Measurements from ENCODE around the gene PLAC8L1. TPM values are rescaled to one million over a fixed set of nuclear protein-coding genes. Genes with fewer than 3 reads are reported as not detected.
A peak's percentile ranks its signal among the peaks of the same experiment; 100 is the strongest.

Gene PLAC8L1
- total and polyA plus RNA-seq, 4 donors: 0.46 to 0.51 TPM; not detected in 2

DNA sequence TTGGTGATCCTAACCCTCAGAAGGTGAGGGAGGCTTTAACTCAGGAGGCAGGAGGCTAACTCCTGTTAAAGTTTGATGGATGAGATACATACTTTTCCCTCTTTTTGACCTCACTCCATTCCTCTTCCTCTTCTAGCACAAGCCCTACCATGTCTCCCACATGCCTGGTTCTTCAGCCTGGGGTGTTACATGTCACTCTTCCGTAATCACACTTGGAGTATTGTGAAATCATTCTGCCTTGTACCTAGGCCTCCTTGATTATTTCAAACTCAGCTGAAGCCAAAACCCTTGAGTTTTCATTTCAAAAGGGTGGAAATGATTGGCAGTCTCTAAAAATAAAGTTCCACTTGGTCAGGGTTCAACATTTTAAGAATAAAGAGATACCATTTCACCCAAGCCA lies 1.8 kb downstream of the PLAC8L1 start:
- no peak for ATAC-seq (ENCODE audit: insufficient read depth, low FRiP score)

GRCh38 chr5:146101646-146102045 lies 3.7 kb downstream of the PLAC8L1 start:
- no peak overlapping the region for H3K9ac ChIP-seq (ENCODE audit: insufficient read depth in 1 of 2, low read length in 2 of 2)
- peaks cover 0 to 6% (median 0%) of the 10 kb centered on the region in 4 donors for H3K36me3 ChIP-seq (ENCODE audit: control insufficient read depth in 4 of 4, insufficient read depth in 4 of 4, low read length in 4 of 4)
- no peaks in the 10 kb centered on the region for H3K27me3 ChIP-seq (ENCODE audit: control insufficient read depth in 3 of 3, insufficient read depth in 3 of 3, low read length in 2 of 3)
- WGBS, 2 donors: 86 to 90% methylated on average over 2 of the region's 2 CpGs
- ATAC-seq (ENCODE audit: insufficient read depth, low FRiP score) (no peak), DNase-seq (no peak)
- no peak overlapping the region for H3K27ac ChIP-seq (ENCODE audit: low read depth in 1 of 2, low read length in 1 of 2)
- TF ChIP-seq, protein P1, sequence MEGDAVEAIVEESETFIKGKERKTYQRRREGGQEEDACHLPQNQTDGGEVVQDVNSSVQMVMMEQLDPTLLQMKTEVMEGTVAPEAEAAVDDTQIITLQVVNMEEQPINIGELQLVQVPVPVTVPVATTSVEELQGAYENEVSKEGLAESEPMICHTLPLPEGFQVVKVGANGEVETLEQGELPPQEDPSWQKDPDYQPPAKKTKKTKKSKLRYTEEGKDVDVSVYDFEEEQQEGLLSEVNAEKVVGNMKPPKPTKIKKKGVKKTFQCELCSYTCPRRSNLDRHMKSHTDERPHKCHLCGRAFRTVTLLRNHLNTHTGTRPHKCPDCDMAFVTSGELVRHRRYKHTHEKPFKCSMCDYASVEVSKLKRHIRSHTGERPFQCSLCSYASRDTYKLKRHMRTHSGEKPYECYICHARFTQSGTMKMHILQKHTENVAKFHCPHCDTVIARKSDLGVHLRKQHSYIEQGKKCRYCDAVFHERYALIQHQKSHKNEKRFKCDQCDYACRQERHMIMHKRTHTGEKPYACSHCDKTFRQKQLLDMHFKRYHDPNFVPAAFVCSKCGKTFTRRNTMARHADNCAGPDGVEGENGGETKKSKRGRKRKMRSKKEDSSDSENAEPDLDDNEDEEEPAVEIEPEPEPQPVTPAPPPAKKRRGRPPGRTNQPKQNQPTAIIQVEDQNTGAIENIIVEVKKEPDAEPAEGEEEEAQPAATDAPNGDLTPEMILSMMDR (IDR thresholded peaks at IDR 0.05; ENCODE audit: control extremely low read depth, extremely low read depth): no peak
- H3K9me3 ChIP-seq (ENCODE audit: control insufficient read depth in 4 of 4, insufficient read depth in 3 of 4, low read length in 3 of 4): no peaks in the 10 kb centered on the region
- no peak overlapping the region for H3K4me3 ChIP-seq
- peaks cover 0 to 9% (median 0%) of the 10 kb centered on the region in 5 donors for H3K4me1 ChIP-seq (ENCODE audit: control insufficient read depth in 5 of 5, insufficient read depth in 5 of 5, low read length in 5 of 5)

More for the DNA sequence above, 1.8 kb downstream of the PLAC8L1 start:
- H3K4me1 ChIP-seq (ENCODE audit: control insufficient read depth in 5 of 5, insufficient read depth in 5 of 5, low read length in 5 of 5): peaks cover 0 to 9% (median 0%) of the 10 kb centered on the region in 5 donors
- H3K27me3 ChIP-seq (ENCODE audit: control insufficient read depth in 3 of 3, insufficient read depth in 3 of 3, low read length in 2 of 3): no peaks in the 10 kb centered on the region
- H3K4me3 ChIP-seq: no peak overlapping the region
- no peak overlapping the region for H3K9ac ChIP-seq (ENCODE audit: insufficient read depth in 1 of 2, low read length in 2 of 2)
- WGBS, 2 donors: 0 to 46% methylated on average over 1 of the region's 1 CpG
- H3K9me3 ChIP-seq (ENCODE audit: control insufficient read depth in 4 of 4, insufficient read depth in 3 of 4, low read length in 3 of 4): no peaks in the 10 kb centered on the region
- TF ChIP-seq, protein P1 (IDR thresholded peaks at IDR 0.05; ENCODE audit: control extremely low read depth, extremely low read depth): no peak
- peaks cover 0 to 6% (median 0%) of the 10 kb centered on the region in 4 donors for H3K36me3 ChIP-seq (ENCODE audit: control insufficient read depth in 4 of 4, insufficient read depth in 4 of 4, low read length in 4 of 4)
- peak in 1 of 3 donors; percentile 18 for DNase-seq
- no peak overlapping the region for H3K27ac ChIP-seq (ENCODE audit: low read depth in 1 of 2, low read length in 1 of 2)

DNA sequence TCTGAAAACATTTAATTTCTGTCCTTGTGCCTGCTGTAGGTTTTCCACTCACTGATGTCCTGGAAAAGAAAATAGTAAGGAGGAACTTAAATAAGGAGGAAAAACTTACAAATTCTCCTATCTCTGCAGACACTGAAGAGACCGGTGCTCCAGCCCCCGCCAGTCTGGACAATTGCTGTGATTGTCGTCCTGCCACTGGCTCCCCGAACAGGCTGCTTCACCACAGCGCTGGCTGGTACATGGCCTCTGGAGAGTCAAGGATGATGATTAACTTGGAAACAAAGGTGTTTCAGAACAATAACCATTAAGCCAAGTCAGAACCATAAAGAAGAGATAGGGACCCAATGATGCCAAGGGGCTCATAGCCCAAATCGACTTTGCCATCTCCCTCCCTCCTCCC lies 7.3 kb downstream of the PLAC8L1 start:
- H3K4me1 ChIP-seq (ENCODE audit: control insufficient read depth in 5 of 5, insufficient read depth in 5 of 5, low read length in 5 of 5): peaks cover 0 to 4% (median 0%) of the 10 kb centered on the region in 5 donors
- H3K9ac ChIP-seq (ENCODE audit: insufficient read depth in 1 of 2, low read length in 2 of 2): no peak overlapping the region
- no peak for ATAC-seq (ENCODE audit: insufficient read depth, low FRiP score)
- no peak overlapping the region for H3K4me3 ChIP-seq
- no peaks in the 10 kb centered on the region for H3K27me3 ChIP-seq (ENCODE audit: control insufficient read depth in 3 of 3, insufficient read depth in 3 of 3, low read length in 2 of 3)
- H3K36me3 ChIP-seq (ENCODE audit: control insufficient read depth in 4 of 4, insufficient read depth in 4 of 4, low read length in 4 of 4): no peaks in the 10 kb centered on the region
- no peak for DNase-seq
- no peak overlapping the region for H3K27ac ChIP-seq (ENCODE audit: low read depth in 1 of 2, low read length in 1 of 2)
- H3K9me3 ChIP-seq (ENCODE audit: control insufficient read depth in 4 of 4, insufficient read depth in 3 of 4, low read length in 3 of 4): no peaks in the 10 kb centered on the region
- TF ChIP-seq, protein P1 (IDR thresholded peaks at IDR 0.05; ENCODE audit: control extremely low read depth, extremely low read depth): no peak
- 90 to 97% methylated on average over 6 of the region's 6 CpGs for WGBS, 2 donors

DNA sequence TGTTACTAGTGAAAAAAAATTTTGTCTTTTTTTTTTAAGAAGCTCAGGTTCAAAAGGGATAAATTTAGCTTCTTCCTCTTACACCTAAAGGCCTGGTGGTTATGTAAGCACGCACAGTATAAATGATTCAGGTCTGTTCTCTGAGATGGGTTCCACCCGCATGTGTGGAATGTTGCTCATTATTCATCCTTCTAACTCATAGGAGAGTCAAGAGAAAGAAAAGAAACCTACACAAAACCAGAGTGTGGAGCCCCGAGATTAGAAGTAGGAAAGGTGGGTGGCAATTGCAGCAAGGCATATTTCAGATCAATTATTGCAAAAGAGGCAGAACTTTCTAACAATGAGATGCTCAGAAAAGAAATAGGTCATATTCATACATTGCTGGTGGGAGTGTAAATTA lies 13.5 kb downstream of the PLAC8L1 start:
- DNase-seq (no peak), ATAC-seq (ENCODE audit: insufficient read depth, low FRiP score) (no peak)
- H3K9me3 ChIP-seq (ENCODE audit: control insufficient read depth in 4 of 4, insufficient read depth in 3 of 4, low read length in 3 of 4): no peaks in the 10 kb centered on the region
- no peaks in the 10 kb centered on the region for H3K36me3 ChIP-seq (ENCODE audit: control insufficient read depth in 4 of 4, insufficient read depth in 4 of 4, low read length in 4 of 4)
- no peak overlapping the region for H3K4me3 ChIP-seq
- no peaks in the 10 kb centered on the region for H3K27me3 ChIP-seq (ENCODE audit: control insufficient read depth in 3 of 3, insufficient read depth in 3 of 3, low read length in 2 of 3)
- WGBS, 2 donors: 85 to 91% methylated on average over 3 of the region's 3 CpGs
- no peaks in the 10 kb centered on the region for H3K4me1 ChIP-seq (ENCODE audit: control insufficient read depth in 5 of 5, insufficient read depth in 5 of 5, low read length in 5 of 5)
- TF ChIP-seq, protein P1 (IDR thresholded peaks at IDR 0.05; ENCODE audit: control extremely low read depth, extremely low read depth): no peak
- H3K9ac ChIP-seq (ENCODE audit: insufficient read depth in 1 of 2, low read length in 2 of 2): no peak overlapping the region
- no peak overlapping the region for H3K27ac ChIP-seq (ENCODE audit: low read depth in 1 of 2, low read length in 1 of 2)
